Bronchial epithelial cell (primary cell): Measurements from ENCODE around the gene FKBP15. TPM values are rescaled to one million over a fixed set of nuclear protein-coding genes. Genes with fewer than 3 reads are reported as not detected.

Experiments
- DNase-seq: peaks from one replicate; pipeline ENCODE4 v3.0.0-alpha.2; 2010; ENCODE audit warnings: low read depth
- FAIRE-seq: peaks from 2 replicates; lab custom pipeline; 2011; peaks lifted over from hg19 to GRCh38; lab: Jason Lieb, UNC
- H3K27me3 ChIP-seq: 2 replicates; pipeline ENCODE4 v1.5.1; 2011; ENCODE audit warnings: low read length; ENCODE audit not compliant: control insufficient read depth, insufficient read depth
- H3K36me3 ChIP-seq: 2 replicates; pipeline ENCODE4 v1.5.1; 2011; ENCODE audit warnings: low read length; ENCODE audit not compliant: control insufficient read depth, insufficient read depth
- H3K4me3 ChIP-seq: 2 replicates; pipeline ENCODE4 v1.5.1; 2011; ENCODE audit warnings: mild to moderate bottlenecking, low read depth, low read length, control low read depth
- total RNA-seq: library from RNA; depleted of rRNA; stranded (reverse); fragments of >200 nt; gene quantifications from 2 replicates; pipeline ENCODE4 v1.2.1, GENCODE V29; 2014
- TF ChIP-seq, protein P1 (sequence below): IDR thresholded peaks from 2 replicates; pipeline ENCODE4 v1.5.1; 2011; ENCODE audit warnings: mild to moderate bottlenecking, moderate library complexity, low read length, control low read depth, inconsistent platforms; ENCODE audit not compliant: insufficient read depth, severe bottlenecking

Gene FKBP15
- total RNA-seq, 1 donor from 2014 or later, result 11.1 TPM

DNA sequence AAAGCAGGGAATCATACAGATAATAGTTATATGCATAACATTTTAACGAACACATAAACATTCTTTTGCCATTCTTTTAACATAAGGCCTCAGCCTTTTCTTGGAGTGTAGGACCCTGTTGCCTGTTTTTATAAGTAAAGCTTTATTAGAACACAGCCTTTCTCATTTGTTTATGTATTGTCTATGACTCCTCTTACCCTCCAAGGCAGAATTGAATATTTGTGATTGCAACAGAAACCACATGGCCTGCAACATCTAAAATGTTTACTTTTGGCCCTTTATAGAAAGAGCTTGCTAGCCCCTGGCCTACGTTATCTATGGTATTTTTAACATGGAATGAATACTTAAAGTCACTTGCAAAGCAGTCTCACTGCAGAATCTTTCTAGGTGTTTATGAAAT, 2.9 kb upstream of the FKBP15 start:
- TF ChIP-seq, protein P1, sequence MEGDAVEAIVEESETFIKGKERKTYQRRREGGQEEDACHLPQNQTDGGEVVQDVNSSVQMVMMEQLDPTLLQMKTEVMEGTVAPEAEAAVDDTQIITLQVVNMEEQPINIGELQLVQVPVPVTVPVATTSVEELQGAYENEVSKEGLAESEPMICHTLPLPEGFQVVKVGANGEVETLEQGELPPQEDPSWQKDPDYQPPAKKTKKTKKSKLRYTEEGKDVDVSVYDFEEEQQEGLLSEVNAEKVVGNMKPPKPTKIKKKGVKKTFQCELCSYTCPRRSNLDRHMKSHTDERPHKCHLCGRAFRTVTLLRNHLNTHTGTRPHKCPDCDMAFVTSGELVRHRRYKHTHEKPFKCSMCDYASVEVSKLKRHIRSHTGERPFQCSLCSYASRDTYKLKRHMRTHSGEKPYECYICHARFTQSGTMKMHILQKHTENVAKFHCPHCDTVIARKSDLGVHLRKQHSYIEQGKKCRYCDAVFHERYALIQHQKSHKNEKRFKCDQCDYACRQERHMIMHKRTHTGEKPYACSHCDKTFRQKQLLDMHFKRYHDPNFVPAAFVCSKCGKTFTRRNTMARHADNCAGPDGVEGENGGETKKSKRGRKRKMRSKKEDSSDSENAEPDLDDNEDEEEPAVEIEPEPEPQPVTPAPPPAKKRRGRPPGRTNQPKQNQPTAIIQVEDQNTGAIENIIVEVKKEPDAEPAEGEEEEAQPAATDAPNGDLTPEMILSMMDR, result no peak
- Histone ChIP-seq H3K27me3 (no peaks in the 10 kb centered on the region), H3K4me3 (no peak overlapping the region), H3K36me3 (no peaks in the 10 kb centered on the region)
- FAIRE-seq, result no peak
- no peak for DNase-seq

DNA sequence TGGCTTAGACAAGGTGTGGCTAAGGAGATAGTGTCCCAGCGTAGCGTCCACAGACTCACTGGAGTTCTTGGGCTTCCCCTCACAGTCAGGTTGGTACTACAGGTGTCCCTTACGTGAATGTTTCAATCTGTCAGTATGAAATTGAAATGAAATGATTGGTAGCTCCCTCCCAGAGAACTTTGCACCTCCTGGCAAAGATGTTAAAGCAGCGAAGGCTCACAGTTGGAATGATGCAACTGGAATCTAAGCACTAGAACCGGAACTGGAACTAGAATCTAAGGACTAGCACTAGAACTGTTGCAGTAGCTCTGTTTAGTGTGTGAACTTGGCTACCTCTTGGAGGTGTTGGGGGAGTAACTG, 1.4 kb upstream of the FKBP15 start:
- Histone ChIP-seq H3K27me3 (no peaks in the 10 kb centered on the region), H3K4me3 (peak overlapping the region; percentile 78), H3K36me3 (no peaks in the 10 kb centered on the region)
- DNase-seq (peak; percentile 12), FAIRE-seq (no peak)
- TF ChIP-seq, protein P1, result no peak

DNA sequence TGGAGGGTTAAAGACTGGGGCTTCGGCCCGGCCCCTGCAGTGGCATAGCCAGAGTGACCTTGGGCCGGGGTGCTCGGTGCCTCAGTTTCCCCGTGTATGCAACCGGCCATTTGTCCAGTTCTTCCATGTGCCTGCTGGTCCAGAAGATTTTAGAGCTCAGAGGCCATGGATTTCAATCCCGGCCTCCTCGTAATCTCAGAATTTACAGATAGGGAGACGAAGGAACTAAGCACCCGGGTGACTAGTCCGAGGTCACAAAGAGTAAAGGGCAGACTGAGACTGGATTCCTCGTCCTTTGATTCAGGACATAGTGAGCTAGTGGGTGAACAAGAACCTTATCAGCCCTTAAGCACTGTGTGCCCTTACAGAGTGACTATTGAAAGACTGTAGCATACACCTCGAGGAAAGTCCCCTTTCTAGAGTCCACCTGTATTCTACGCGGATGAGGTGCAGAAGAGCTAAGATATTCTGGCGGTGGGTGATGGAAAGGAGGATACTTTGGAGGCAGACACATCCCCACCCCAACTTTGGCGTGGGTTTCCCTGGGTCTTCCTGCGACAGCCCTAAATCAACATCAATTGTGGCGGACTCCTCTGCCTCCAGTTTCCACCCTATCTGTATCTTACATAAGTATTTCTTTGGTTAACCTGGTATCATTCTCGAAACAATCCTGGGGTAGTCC, 864 bp upstream of the FKBP15 start:
- FAIRE-seq (no peak), DNase-seq (peak; percentile 26)
- Histone ChIP-seq H3K36me3 (no peaks in the 10 kb centered on the region), H3K27me3 (no peaks in the 10 kb centered on the region), H3K4me3 (peak overlapping the region; percentile 78)
- TF ChIP-seq, protein P1, result no peak

DNA sequence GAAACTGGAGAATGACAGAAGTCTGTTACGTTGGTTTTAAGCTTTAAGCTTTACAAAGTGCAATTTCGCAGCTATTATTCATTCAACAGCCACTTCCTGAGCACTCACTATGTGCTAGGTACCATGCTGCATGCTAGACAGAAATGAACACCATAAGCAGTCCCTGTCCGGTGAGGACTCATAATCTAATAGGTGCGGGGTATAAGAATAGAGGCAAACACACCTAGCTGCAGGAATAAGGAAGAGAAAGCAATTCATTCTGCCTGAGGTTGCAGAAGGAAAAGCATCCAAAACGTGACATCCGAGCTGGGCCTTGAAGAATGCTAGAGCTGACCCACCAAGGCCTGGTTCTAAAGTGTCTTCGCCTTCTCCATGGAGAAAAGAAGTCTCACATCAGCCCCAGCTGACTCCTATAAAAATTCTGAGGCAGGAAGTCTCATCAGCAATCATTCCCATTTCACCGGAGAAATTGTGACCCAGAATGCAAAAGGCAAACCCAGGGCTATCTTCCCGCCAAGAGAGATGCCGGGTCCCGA, 542 bp downstream of the FKBP15 start:
- H3K4me3 ChIP-seq, result peak overlapping the region; percentile 78
- no peaks in the 10 kb centered on the region for H3K27me3 ChIP-seq
- no peaks in the 10 kb centered on the region for H3K36me3 ChIP-seq
- no peak for FAIRE-seq
- peak; percentile 24 for DNase-seq
- TF ChIP-seq, protein P1, result no peak

DNA sequence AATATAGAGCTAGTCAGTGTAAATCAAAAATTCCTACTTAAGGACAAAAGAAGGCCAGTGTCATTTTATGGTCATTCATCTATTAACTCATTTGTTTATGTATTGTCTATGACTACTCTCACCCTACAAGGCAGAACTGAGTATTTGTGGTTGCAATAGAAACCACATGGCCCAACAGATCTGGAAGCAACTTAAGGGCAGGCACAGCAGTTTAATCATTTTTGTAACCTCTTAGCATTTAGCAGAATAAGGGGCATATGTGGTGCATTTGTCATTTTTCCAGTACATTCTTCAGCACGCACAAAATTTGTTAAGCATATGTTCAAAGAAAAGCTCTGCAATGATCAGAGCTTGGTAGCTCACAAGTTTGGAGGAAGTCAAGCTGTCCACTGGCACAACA, 1.1 kb downstream of the FKBP15 start:
- no peaks in the 10 kb centered on the region for H3K27me3 ChIP-seq
- peak overlapping the region; percentile 78 for H3K4me3 ChIP-seq
- TF ChIP-seq, protein P1, result no peak
- no peaks in the 10 kb centered on the region for H3K36me3 ChIP-seq
- no peak for FAIRE-seq
- peak; percentile 5 for DNase-seq
